HG03066 (cell line): ENCODE measurements around the gene COX17.

Source experiments
- ATAC-seq: cut with Tn5 transposase; IDR thresholded peaks from one replicate; pipeline ENCODE4 v1.9.1; 2021; ENCODE audit warnings: low read depth; ENCODE audit not compliant: unreplicated experiment

COX17 gene

DNA sequence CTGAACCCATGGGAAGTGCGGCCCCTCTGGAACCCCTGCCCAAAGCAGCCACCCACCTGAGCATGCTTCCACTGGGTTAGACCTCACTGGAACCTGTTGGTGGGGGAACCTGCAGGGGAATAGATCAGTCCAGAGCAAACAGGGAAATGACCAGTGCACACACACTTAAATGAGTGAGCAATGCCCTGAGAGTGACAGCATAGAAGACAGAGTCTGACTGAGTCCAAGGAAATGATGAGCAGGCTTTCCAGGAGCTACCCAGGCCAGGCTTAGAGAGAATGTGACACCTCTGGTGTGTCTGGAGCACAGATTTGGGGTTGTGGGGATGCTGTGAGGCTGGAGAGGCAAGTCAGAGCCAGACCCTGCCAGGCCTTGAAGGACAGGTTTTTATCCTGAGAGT lies 51.0 kb downstream of the COX17 start:
- no peak for ATAC-seq

DNA sequence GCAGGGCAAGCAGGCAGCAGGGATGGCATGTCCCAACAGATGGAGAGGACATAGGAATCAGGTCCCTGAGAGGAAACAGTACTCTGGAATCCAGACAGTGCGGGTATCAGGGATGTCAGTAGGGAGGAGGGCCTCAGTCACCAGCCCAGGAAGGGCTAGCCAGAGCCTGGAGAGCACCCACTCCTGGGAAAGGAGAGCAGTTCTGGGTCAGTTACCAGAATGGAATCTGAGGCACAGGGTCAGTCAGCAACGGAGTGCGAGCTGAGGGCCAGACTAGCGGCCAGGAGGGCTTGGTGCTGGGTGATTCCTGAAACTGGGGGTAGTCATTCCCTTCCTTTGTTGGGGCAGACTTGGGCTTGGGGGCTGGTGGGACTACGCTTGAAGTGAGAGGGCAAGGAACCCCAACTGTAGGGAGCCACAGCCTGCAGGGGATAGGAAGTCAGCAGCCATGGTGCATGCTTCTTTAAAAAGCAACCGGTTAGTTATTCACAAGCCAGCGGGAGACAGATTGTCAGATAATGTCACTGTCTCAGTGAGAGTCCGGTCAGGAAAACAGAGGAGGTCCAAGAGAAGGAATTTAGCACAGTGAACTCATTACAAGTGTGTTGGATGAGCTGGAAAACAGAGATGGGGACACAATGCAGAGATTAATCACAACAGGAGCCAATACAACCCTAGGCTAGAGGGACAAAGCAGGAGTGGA lies 51.6 kb downstream of the COX17 start:
- ATAC-seq: no peak

DNA sequence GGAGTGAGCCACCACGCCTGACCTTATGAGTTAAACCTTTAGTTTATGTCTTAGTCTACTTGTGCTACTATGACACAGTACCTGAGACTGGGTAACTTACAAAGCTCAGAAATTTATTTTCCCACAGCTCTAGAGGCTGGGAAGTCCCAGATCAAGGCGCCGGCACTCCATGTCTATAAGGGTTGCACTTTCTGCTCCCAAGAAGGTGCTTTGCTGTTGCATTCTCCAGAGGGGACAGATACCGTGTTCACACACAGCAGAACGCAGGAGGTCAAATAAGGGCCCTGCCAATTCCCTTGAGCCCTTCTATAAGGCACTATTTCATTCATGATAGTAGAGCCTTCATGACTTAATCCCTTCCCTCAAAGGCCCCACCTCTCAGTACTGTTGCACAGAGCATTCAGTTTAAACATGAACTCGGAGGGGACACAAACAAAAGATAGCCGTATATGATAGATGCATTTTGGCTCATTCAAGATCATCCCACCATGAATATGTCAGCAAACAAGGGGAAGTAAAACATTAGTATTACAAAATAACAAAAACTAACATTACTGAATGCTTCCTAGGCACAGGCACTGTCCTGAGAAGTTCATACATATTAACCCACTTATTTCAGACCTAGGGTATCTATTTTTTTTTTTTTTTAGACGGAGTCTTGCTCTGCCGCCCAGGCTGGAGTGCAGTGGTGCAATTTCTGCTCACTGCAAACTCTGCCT lies 53.0 kb downstream of the COX17 start:
- ATAC-seq: no peak

DNA sequence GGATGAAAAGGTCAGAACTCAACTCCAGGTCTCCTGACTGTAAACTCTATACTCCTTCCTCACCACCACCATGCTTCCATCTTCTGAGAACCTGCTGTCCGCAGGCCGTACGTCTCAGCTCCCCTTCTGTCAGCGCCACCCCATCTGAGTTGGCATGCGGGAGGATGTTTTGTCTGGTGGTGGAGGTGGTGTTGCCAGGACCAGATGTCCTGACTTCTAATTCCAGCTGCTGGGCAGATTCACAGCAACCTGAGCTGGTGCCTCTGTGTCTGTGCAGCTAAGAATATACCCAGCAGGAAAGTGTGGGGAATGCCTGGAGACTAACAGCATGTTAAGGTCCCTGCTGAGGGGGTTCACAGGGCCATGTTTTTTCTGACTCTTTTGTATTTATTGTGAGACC lies 56.3 kb downstream of the COX17 start:
- no peak for ATAC-seq
